Karpas-422 (cell line): ENCODE measurements around the gene ERCC6. TPM values are rescaled to one million over a fixed set of nuclear protein-coding genes. Genes with fewer than 3 reads are reported as not detected.

ENCODE experiments used
- DNase-seq: peaks from one replicate; pipeline ENCODE4 v3.0.0-alpha.2; 2015
- H2AFZ ChIP-seq: fragments of 200-600 bp; sonication (generic); 2 replicates; pipeline ENCODE4 v1.6.1; 2014; ENCODE audit warnings: antibody characterized with exemption, low read length, mixed read lengths
- H3K27ac ChIP-seq: fragments of 200-600 bp; sonication (generic); 2 replicates; pipeline ENCODE4 v1.5.1; 2014; ENCODE audit warnings: mild to moderate bottlenecking, low read length, moderate library complexity
- H3K27me3 ChIP-seq: fragments of 200-600 bp; sonication (generic); 2 replicates; pipeline ENCODE4 v1.6.1; 2014; ENCODE audit warnings: low read length, mixed read lengths
- H3K36me3 ChIP-seq: fragments of 200-600 bp; sonication (generic); 2 replicates; pipeline ENCODE4 v1.6.1; 2014; ENCODE audit warnings: low read length, mixed read lengths; ENCODE audit not compliant: insufficient read depth
- H3K4me1 ChIP-seq: fragments of 200-600 bp; sonication (generic); 2 replicates; pipeline ENCODE4 v1.6.1; 2014; ENCODE audit warnings: mild to moderate bottlenecking, low read length, mixed read lengths
- H3K4me2 ChIP-seq: fragments of 200-600 bp; sonication (generic); 2 replicates; pipeline ENCODE4 v1.6.1; 2014; ENCODE audit warnings: low read length, low read depth, mild to moderate bottlenecking; ENCODE audit not compliant: poor library complexity, severe bottlenecking
- H3K4me3 ChIP-seq: fragments of 200-600 bp; sonication (generic); 2 replicates; pipeline ENCODE4 v1.5.1; 2014; ENCODE audit warnings: mild to moderate bottlenecking, antibody characterized with exemption, low read length, mixed read lengths
- H3K79me2 ChIP-seq: fragments of 200-600 bp; sonication (generic); 2 replicates; pipeline ENCODE4 v1.6.1; 2014; ENCODE audit warnings: mild to moderate bottlenecking, low read length, mixed read lengths
- H3K9ac ChIP-seq: fragments of 200-600 bp; sonication (generic); 2 replicates; pipeline ENCODE4 v1.6.0; 2014; ENCODE audit warnings: low read length
- H3K9me2 ChIP-seq: fragments of 200-600 bp; sonication (generic), shearing (Covaris generic); replicated peaks from 2 replicates; pipeline ENCODE4 v1.6.0; 2014; ENCODE audit warnings: mild to moderate bottlenecking, low read length, moderate library complexity; ENCODE audit not compliant: insufficient read depth
- H3K9me3 ChIP-seq: fragments of 300-700, 200-600 bp; sonication (generic); 2 replicates; pipeline ENCODE4 v1.6.1; 2014; ENCODE audit warnings: low read length, mixed read lengths
- H4K20me1 ChIP-seq: fragments of 200-600 bp; sonication (generic); 2 replicates; pipeline ENCODE4 v1.6.1; 2014; ENCODE audit warnings: mild to moderate bottlenecking, antibody characterized with exemption, low read length, low read depth; ENCODE audit not compliant: insufficient read depth
- total RNA-seq: library from RNA; depleted of rRNA; stranded (reverse); fragments of >200 nt; shearing (Covaris generic); gene quantifications from 2 replicates; pipeline ENCODE4 v1.2.3, GENCODE V29; 2014; ENCODE audit warnings: low replicate concordance; rRNA removed

Gene ERCC6
- total RNA-seq, result 15.4 and 33.8 TPM in 2 replicates

- H2AFZ ChIP-seq, result peak within 1 kb of the TSS; percentile 100
- H4K20me1 ChIP-seq, result no peaks in the 10 kb centered on the region
- peaks cover 42% of the 10 kb centered on the region for H3K79me2 ChIP-seq
- peak; percentile 97 for DNase-seq
- H3K36me3 ChIP-seq, result no peaks in the 10 kb centered on the region
- H3K27me3 ChIP-seq, result no peaks in the 10 kb centered on the region
- H3K9me3 ChIP-seq, result no peaks in the 10 kb centered on the region
- peak within 1 kb of the TSS; percentile 97 for H3K4me2 ChIP-seq
- H3K4me3 ChIP-seq, result peak within 1 kb of the TSS; percentile 91
- H3K27ac ChIP-seq, result 0 out of 2 replicates have a peak within 1 kb of the TSS, but pooled peaks have one; percentile 26
- H3K9me2 ChIP-seq, result no peaks in the 10 kb centered on the region
- peaks cover 41% of the 10 kb centered on the region for H3K4me1 ChIP-seq
- peak within 1 kb of the TSS; percentile 75 for H3K9ac ChIP-seq
Measured at GRCh38 chr10:49538381-49539319, at the start of gene ERCC6. TSS of gene ERCC6 (minus strand) at chr10:49539121.

- Histone ChIP-seq H3K9ac (no peak overlapping the region), H4K20me1 (no peaks in the 10 kb centered on the region), H3K79me2 (no peaks in the 10 kb centered on the region), H3K9me2 (no peaks in the 10 kb centered on the region), H3K4me3 (no peak overlapping the region), H2AFZ (no peak overlapping the region), H3K36me3 (no peaks in the 10 kb centered on the region), H3K27me3 (no peaks in the 10 kb centered on the region), H3K4me1 (no peaks in the 10 kb centered on the region), H3K4me2 (no peak overlapping the region), H3K9me3 (no peaks in the 10 kb centered on the region), H3K27ac (no peak overlapping the region)
- no peak for DNase-seq
Measured at GRCh38 chr10:49587981-49588380, 49.1 kb upstream of the ERCC6 start.

- no peaks in the 10 kb centered on the region for H3K79me2 ChIP-seq
- no peak overlapping the region for H3K9ac ChIP-seq
- no peaks in the 10 kb centered on the region for H3K9me2 ChIP-seq
- DNase-seq, result no peak
- H4K20me1 ChIP-seq, result no peaks in the 10 kb centered on the region
- H2AFZ ChIP-seq, result no peak overlapping the region
- no peak overlapping the region for H3K4me2 ChIP-seq
- no peaks in the 10 kb centered on the region for H3K4me1 ChIP-seq
- no peaks in the 10 kb centered on the region for H3K27me3 ChIP-seq
- no peaks in the 10 kb centered on the region for H3K9me3 ChIP-seq
- no peak overlapping the region for H3K4me3 ChIP-seq
- no peaks in the 10 kb centered on the region for H3K36me3 ChIP-seq
- no peak overlapping the region for H3K27ac ChIP-seq
Measured at GRCh38 chr10:49585387-49585786, 46.5 kb upstream of the ERCC6 start.

- H3K4me3 ChIP-seq, result no peak overlapping the region
- no peak overlapping the region for H3K9ac ChIP-seq
- no peak overlapping the region for H3K4me2 ChIP-seq
- H3K4me1 ChIP-seq, result no peaks in the 10 kb centered on the region
- no peak for DNase-seq
- no peaks in the 10 kb centered on the region for H3K79me2 ChIP-seq
- no peaks in the 10 kb centered on the region for H3K9me3 ChIP-seq
- no peaks in the 10 kb centered on the region for H3K27me3 ChIP-seq
- no peak overlapping the region for H3K27ac ChIP-seq
- H2AFZ ChIP-seq, result no peak overlapping the region
- H3K9me2 ChIP-seq, result no peaks in the 10 kb centered on the region
- H3K36me3 ChIP-seq, result no peaks in the 10 kb centered on the region
- H4K20me1 ChIP-seq, result no peaks in the 10 kb centered on the region
Measured at GRCh38 chr10:49579621-49580020, 40.7 kb upstream of the ERCC6 start.

GRCh38 chr10:49578392-49578791 lies 39.5 kb upstream of the ERCC6 start:
- Histone ChIP-seq H3K27me3 (no peaks in the 10 kb centered on the region), H3K4me2 (no peak overlapping the region), H3K4me3 (no peak overlapping the region), H3K79me2 (no peaks in the 10 kb centered on the region), H3K36me3 (no peaks in the 10 kb centered on the region), H2AFZ (no peak overlapping the region), H3K9me3 (no peaks in the 10 kb centered on the region), H3K27ac (no peak overlapping the region), H3K4me1 (0 out of 2 replicates have a peak, but pooled peaks cover under 1% of the 10 kb centered on the region), H3K9me2 (no peaks in the 10 kb centered on the region), H4K20me1 (no peaks in the 10 kb centered on the region), H3K9ac (no peak overlapping the region)
- no peak for DNase-seq

GRCh38 chr10:49577182-49577925 lies 38.4 kb upstream of the ERCC6 start:
- H3K27ac ChIP-seq, result no peak overlapping the region
- H3K9me3 ChIP-seq, result no peaks in the 10 kb centered on the region
- no peak overlapping the region for H2AFZ ChIP-seq
- H3K9me2 ChIP-seq, result no peaks in the 10 kb centered on the region
- H3K36me3 ChIP-seq, result no peaks in the 10 kb centered on the region
- no peak overlapping the region for H3K4me2 ChIP-seq
- H3K4me3 ChIP-seq, result no peak overlapping the region
- no peaks in the 10 kb centered on the region for H3K79me2 ChIP-seq
- no peak overlapping the region for H3K9ac ChIP-seq
- no peaks in the 10 kb centered on the region for H3K27me3 ChIP-seq
- H3K4me1 ChIP-seq, result peaks cover 7% of the 10 kb centered on the region; the same call in 1 of the 2 replicates
- no peak for DNase-seq
- H4K20me1 ChIP-seq, result no peaks in the 10 kb centered on the region

- Histone ChIP-seq H3K4me2 (no peak overlapping the region), H2AFZ (no peak overlapping the region), H3K9ac (no peak overlapping the region), H3K9me2 (no peaks in the 10 kb centered on the region), H3K4me3 (no peak overlapping the region), H3K27ac (no peak overlapping the region), H4K20me1 (no peaks in the 10 kb centered on the region), H3K27me3 (no peaks in the 10 kb centered on the region), H3K4me1 (peaks cover 7% of the 10 kb centered on the region; the same call in 1 of the 2 replicates), H3K36me3 (no peaks in the 10 kb centered on the region), H3K9me3 (no peaks in the 10 kb centered on the region), H3K79me2 (no peaks in the 10 kb centered on the region)
- no peak for DNase-seq
Measured at GRCh38 chr10:49575489-49576072, 36.7 kb upstream of the ERCC6 start.
